Transverse colon (tissue), 4 donors: Measurements from ENCODE around the gene PCBP3.

Experiments
- EP300 ChIP-seq: sonication (generic); formaldehyde crosslinking; IDR thresholded peaks from one replicate; pipeline ENCODE4 v1.6.1; 2017; ENCODE audit warnings: antibody characterized with exemption, low read depth
- POLR2A ChIP-seq: fragments of 450-650 bp; IDR thresholded peaks from one replicate; pipeline ENCODE4 v1.6.1; 2016; ENCODE audit warnings: antibody characterized with exemption, mild to moderate bottlenecking, moderate library complexity
- POLR2AphosphoS5 ChIP-seq, 3 donors: sonication (generic); formaldehyde crosslinking; IDR thresholded peaks; one replicate each; pipeline ENCODE4 v1.6.1; 2016; ENCODE audit warnings: antibody characterized with exemption in 3 of 3
- TF ChIP-seq, protein P1 (sequence below), 5 experiments: fragments of 200-600 bp in 3 of 5; fragments of 450-650 bp in 2 of 5; sonication (generic) in 3 of 5; IDR thresholded peaks; 1 replicate in 2 of 5; 2 replicates in 3 of 5; pipeline ENCODE4 v1.5.1; 2016 to 2017; ENCODE audit warnings: antibody characterized with exemption in 5 of 5, inconsistent platforms in 3 of 5, mild to moderate bottlenecking in 2 of 5, moderate library complexity in 1 of 5

DNA sequence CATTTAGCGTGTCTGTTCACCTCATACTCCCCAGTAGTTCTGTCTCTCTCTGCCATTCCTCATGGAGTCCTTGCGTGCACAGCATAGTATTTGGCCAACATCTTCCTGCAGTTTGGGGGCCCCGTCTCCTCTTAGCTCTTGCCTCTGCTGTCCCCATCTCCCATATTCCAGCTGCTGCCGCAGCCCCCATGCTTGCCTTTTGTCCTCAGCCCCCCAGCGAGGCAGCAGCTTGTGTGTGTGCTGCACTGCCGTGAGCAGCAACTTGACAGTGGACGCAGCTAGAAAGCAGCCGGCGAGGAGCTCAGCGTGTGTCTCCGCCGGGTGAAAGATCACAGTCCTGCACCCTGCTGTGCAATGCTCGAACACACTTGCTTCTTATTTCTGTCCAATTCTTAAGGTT lies 173.8 kb downstream of the PCBP3 start:
- no peak for TF ChIP-seq POLR2A
- TF ChIP-seq, protein P1, sequence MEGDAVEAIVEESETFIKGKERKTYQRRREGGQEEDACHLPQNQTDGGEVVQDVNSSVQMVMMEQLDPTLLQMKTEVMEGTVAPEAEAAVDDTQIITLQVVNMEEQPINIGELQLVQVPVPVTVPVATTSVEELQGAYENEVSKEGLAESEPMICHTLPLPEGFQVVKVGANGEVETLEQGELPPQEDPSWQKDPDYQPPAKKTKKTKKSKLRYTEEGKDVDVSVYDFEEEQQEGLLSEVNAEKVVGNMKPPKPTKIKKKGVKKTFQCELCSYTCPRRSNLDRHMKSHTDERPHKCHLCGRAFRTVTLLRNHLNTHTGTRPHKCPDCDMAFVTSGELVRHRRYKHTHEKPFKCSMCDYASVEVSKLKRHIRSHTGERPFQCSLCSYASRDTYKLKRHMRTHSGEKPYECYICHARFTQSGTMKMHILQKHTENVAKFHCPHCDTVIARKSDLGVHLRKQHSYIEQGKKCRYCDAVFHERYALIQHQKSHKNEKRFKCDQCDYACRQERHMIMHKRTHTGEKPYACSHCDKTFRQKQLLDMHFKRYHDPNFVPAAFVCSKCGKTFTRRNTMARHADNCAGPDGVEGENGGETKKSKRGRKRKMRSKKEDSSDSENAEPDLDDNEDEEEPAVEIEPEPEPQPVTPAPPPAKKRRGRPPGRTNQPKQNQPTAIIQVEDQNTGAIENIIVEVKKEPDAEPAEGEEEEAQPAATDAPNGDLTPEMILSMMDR (IDR thresholded peaks at IDR 0.05): no peak
- TF ChIP-seq EP300: no peak
- TF ChIP-seq POLR2AphosphoS5 (IDR thresholded peaks at IDR 0.05): no peak
